PFSK-1 (cell line): ENCODE results near the gene LOXL1.

ENCODE experiments used
- POLR2AphosphoS5 ChIP-seq: IDR thresholded peaks from 2 replicates; pipeline ENCODE4 v1.6.1; 2012; ENCODE audit warnings: low read depth, mild to moderate bottlenecking, control low read depth, low read length, moderate library complexity
- SIN3A ChIP-seq: IDR thresholded peaks from 2 replicates; pipeline ENCODE4 v1.6.1; 2012; ENCODE audit warnings: mild to moderate bottlenecking, low read length, moderate library complexity, borderline replicate concordance; ENCODE audit not compliant: insufficient read depth
- TAF1 ChIP-seq: IDR thresholded peaks from 2 replicates; pipeline ENCODE4 v1.6.1; 2012; ENCODE audit warnings: low read length, control low read depth, borderline replicate concordance; ENCODE audit not compliant: insufficient read depth
- TF ChIP-seq, protein P1 (sequence below), 2 experiments: IDR thresholded peaks; 2 replicates each; pipeline versions ENCODE4 v1.6.1 to v1.8.0; 2011 to 2012; ENCODE audit warnings: low read depth in 2 of 2, low read length in 2 of 2, control low read depth in 1 of 2, inconsistent platforms in 1 of 2, mild to moderate bottlenecking in 1 of 2, moderate library complexity in 1 of 2; ENCODE audit not compliant: insufficient read depth in 1 of 2

DNA sequence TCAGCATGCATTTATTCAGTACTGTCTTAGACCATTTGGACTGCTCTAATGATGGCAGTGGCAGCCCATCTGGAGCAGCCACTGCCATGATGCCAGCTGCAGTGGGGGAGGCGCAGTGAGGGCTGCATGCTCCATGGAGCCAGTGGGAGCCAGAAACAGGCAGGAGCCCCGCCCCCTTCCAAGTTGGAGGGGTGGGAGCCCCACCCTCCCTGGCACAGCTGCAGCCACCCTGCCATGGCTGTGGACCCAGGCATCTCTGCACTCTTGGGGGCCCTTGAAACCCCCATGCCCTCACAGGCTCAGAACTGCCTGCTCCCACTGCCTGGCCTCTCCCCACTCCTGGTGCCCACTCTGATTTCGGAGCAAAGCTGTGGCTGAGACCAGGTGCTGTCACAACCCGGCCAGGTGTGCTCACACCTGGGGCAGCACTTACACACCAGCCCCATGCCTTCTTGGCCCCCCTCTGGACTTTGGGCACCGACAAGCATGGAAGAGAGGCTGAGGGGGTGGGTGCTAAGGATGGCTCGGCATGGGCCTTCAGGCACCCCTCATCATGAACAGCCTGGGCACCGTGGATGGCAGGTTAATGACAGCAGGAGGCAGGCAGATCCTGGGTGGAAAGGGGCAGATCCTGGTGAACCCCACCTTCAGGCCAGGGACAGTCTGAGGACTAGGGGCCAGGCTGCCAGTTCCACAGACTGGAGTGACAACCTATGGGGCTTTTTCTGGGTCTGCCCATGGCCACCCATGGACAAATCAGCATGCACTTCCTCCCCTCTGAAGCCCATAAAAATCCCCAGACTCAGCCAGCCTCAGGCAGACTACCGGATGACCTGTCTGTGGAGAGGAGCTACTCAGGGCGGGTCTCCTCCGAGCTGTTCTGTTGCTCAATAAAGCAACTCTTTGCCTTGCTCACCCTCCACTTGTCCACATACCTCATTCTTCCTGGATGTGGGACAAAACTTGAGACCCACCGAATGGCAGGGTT, 34.6 kb upstream of the LOXL1 start:
- TF ChIP-seq TAF1 = no peak
- no peak for TF ChIP-seq SIN3A
- TF ChIP-seq POLR2AphosphoS5 = no peak
- TF ChIP-seq, protein P1, sequence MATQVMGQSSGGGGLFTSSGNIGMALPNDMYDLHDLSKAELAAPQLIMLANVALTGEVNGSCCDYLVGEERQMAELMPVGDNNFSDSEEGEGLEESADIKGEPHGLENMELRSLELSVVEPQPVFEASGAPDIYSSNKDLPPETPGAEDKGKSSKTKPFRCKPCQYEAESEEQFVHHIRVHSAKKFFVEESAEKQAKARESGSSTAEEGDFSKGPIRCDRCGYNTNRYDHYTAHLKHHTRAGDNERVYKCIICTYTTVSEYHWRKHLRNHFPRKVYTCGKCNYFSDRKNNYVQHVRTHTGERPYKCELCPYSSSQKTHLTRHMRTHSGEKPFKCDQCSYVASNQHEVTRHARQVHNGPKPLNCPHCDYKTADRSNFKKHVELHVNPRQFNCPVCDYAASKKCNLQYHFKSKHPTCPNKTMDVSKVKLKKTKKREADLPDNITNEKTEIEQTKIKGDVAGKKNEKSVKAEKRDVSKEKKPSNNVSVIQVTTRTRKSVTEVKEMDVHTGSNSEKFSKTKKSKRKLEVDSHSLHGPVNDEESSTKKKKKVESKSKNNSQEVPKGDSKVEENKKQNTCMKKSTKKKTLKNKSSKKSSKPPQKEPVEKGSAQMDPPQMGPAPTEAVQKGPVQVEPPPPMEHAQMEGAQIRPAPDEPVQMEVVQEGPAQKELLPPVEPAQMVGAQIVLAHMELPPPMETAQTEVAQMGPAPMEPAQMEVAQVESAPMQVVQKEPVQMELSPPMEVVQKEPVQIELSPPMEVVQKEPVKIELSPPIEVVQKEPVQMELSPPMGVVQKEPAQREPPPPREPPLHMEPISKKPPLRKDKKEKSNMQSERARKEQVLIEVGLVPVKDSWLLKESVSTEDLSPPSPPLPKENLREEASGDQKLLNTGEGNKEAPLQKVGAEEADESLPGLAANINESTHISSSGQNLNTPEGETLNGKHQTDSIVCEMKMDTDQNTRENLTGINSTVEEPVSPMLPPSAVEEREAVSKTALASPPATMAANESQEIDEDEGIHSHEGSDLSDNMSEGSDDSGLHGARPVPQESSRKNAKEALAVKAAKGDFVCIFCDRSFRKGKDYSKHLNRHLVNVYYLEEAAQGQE (IDR thresholded peaks at IDR 0.05; ENCODE audit: insufficient read depth in 1 of 2, low read depth in 2 of 2, low read length in 2 of 2) = no peak
